Trophoblast cell (in vitro differentiated cells and primary cell): Measurements from ENCODE around the gene TLN1.
A peak's percentile ranks its signal among the peaks of the same experiment; 100 is the strongest.

Experiments
- DNase-seq, 2 donors: peaks; one replicate each; pipeline ENCODE4 v3.0.0-alpha.2; 2016
- H2AFZ ChIP-seq: 2 replicates; pipeline ENCODE4 v1.6.1; 2013; ENCODE audit warnings: low read length, moderate library complexity, mild to moderate bottlenecking; ENCODE audit not compliant: insufficient read depth, poor library complexity
- H2AK5ac ChIP-seq: 2 replicates; pipeline ENCODE4 v1.6.1; 2013; ENCODE audit warnings: mild to moderate bottlenecking, low read length
- H2BK120ac ChIP-seq: 2 replicates; pipeline ENCODE4 v1.6.1; 2013; ENCODE audit warnings: low read length, mild to moderate bottlenecking, moderate library complexity; ENCODE audit not compliant: insufficient read depth, poor library complexity
- H2BK12ac ChIP-seq: 2 replicates; pipeline ENCODE4 v1.6.1; 2013; ENCODE audit warnings: mild to moderate bottlenecking, low read length, moderate library complexity
- H2BK5ac ChIP-seq: 2 replicates; pipeline ENCODE4 v1.6.1; 2013; ENCODE audit warnings: low read length, low read depth, moderate library complexity, mild to moderate bottlenecking; ENCODE audit not compliant: poor library complexity
- H3K14ac ChIP-seq: 2 replicates; pipeline ENCODE4 v1.6.1; 2013; ENCODE audit warnings: mild to moderate bottlenecking, low read length
- H3K18ac ChIP-seq: 2 replicates; pipeline ENCODE4 v1.6.1; 2013; ENCODE audit warnings: mild to moderate bottlenecking, low read length
- H3K23ac ChIP-seq: 2 replicates; pipeline ENCODE4 v1.6.1; 2013; ENCODE audit warnings: low read length
- H3K27ac ChIP-seq: 2 replicates; pipeline ENCODE4 v1.5.1; 2013; ENCODE audit warnings: low read depth, mild to moderate bottlenecking, inconsistent platforms, low read length, moderate library complexity
- H3K27me3 ChIP-seq: 2 replicates; pipeline ENCODE4 v1.6.1; 2013; ENCODE audit warnings: inconsistent platforms, mild to moderate bottlenecking, low read length, moderate library complexity; ENCODE audit not compliant: insufficient read depth
- H3K36me3 ChIP-seq, 2 experiments: 1 replicate in 1 of 2; 2 replicates in 1 of 2; pipeline ENCODE4 v1.6.1; 2013; ENCODE audit warnings: low read length in 2 of 2, mild to moderate bottlenecking in 2 of 2, moderate library complexity in 1 of 2; ENCODE audit not compliant: insufficient read depth in 2 of 2, control insufficient read depth in 1 of 2
- H3K4ac ChIP-seq: 2 replicates; pipeline ENCODE4 v1.6.1; 2013; ENCODE audit warnings: low read depth, mild to moderate bottlenecking, low read length, moderate library complexity
- H3K4me1 ChIP-seq, 2 experiments: 1 replicate in 1 of 2; 2 replicates in 1 of 2; pipeline ENCODE4 v1.6.1; 2013; ENCODE audit warnings: low read length in 2 of 2, mild to moderate bottlenecking in 2 of 2, moderate library complexity in 1 of 2; ENCODE audit not compliant: insufficient read depth in 2 of 2, control insufficient read depth in 1 of 2
- H3K4me2 ChIP-seq: 2 replicates; pipeline ENCODE4 v1.6.1; 2013; ENCODE audit warnings: inconsistent platforms, mild to moderate bottlenecking, low read length, moderate library complexity
- H3K4me3 ChIP-seq: 2 replicates; pipeline ENCODE4 v1.5.1; 2013; ENCODE audit warnings: mild to moderate bottlenecking, low read depth, low read length, inconsistent platforms
- H3K79me1 ChIP-seq: one replicate; pipeline ENCODE4 v1.6.1; 2013; ENCODE audit warnings: low read length
- H3K79me2 ChIP-seq: 2 replicates; pipeline ENCODE4 v1.6.1; 2013; ENCODE audit warnings: low read length, mild to moderate bottlenecking; ENCODE audit not compliant: control insufficient read depth, insufficient read depth, poor library complexity
- H3K9ac ChIP-seq: 2 replicates; pipeline ENCODE4 v1.6.1; 2013; ENCODE audit warnings: mild to moderate bottlenecking, low read length
- H3K9me3 ChIP-seq: 2 replicates; pipeline ENCODE4 v1.6.1; 2013; ENCODE audit warnings: low read depth, mild to moderate bottlenecking, control low read depth, inconsistent platforms, low read length; ENCODE audit not compliant: insufficient read depth
- H4K12ac ChIP-seq: 2 replicates; pipeline ENCODE4 v1.6.1; 2013; ENCODE audit warnings: low read depth, mild to moderate bottlenecking, low read length, moderate library complexity
- H4K8ac ChIP-seq: 2 replicates; pipeline ENCODE4 v1.6.1; 2013; ENCODE audit warnings: low read depth, mild to moderate bottlenecking, low read length, moderate library complexity
- H4K91ac ChIP-seq: one replicate; pipeline ENCODE4 v1.6.1; 2013; ENCODE audit warnings: low read depth, mild to moderate bottlenecking, low read length, moderate library complexity
- WGBS: extraction: QIAGEN DNeasy Blood & Tissue Kit; methylation state at CpG from one replicate; pipeline ENCODE4 v1.1.7; 2013; ENCODE audit warnings: missing lambda C conversion rate; ENCODE audit not compliant: insufficient read length, insufficient coverage; ENCODE audit errors: extremely low coverage; 5-methylcytosine and 5-hydroxymethylcytosine counted together

Gene TLN1

DNA sequence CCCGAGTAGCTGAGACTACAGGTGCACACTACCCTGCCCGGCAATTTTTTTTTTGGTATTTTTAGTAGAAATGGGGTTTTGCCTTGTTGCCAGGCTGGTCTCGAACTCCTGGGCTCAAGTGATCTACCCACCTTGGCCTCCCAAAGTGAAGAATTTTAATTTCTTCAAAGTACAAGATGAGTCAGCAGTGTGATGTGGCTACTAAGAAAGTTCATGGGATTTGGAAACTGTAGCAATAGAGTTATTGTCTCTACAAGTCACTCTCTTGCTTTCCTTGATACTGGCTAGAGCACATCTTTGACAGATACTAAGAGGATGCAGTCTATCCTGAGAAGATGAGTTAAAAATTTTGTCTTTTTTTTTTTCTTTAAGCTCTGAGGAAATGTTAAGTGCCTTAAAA lies 2.1 kb upstream of the TLN1 start:
- Histone ChIP-seq H2BK12ac (no peak overlapping the region), H2AK5ac (no peak overlapping the region), H3K79me1 (peaks cover 12% of the 10 kb centered on the region), H3K36me3 (peaks cover 29 to 46% of the 10 kb centered on the region in 2 experiments), H2AFZ (no peak overlapping the region), H3K4ac (no peak overlapping the region), H3K27me3 (no peaks in the 10 kb centered on the region), H2BK5ac (no peak overlapping the region), H3K27ac (no peak overlapping the region), H4K91ac (no peak overlapping the region), H3K18ac (no peak overlapping the region), H4K8ac (no peak overlapping the region), H3K23ac (no peak overlapping the region), H3K4me3 (no peak overlapping the region), H3K14ac (no peak overlapping the region), H3K79me2 (peaks cover 15% of the 10 kb centered on the region), H3K4me1 (peaks cover 19 to 21% of the 10 kb centered on the region in 2 experiments), H2BK120ac (no peak overlapping the region), H3K9ac (no peak overlapping the region), H3K9me3 (no peaks in the 10 kb centered on the region), H4K12ac (no peak overlapping the region), H3K4me2 (no peak overlapping the region)
- no peak for DNase-seq
- no CpG with 5 or more reads among the region's 3 CpGs for WGBS

DNA sequence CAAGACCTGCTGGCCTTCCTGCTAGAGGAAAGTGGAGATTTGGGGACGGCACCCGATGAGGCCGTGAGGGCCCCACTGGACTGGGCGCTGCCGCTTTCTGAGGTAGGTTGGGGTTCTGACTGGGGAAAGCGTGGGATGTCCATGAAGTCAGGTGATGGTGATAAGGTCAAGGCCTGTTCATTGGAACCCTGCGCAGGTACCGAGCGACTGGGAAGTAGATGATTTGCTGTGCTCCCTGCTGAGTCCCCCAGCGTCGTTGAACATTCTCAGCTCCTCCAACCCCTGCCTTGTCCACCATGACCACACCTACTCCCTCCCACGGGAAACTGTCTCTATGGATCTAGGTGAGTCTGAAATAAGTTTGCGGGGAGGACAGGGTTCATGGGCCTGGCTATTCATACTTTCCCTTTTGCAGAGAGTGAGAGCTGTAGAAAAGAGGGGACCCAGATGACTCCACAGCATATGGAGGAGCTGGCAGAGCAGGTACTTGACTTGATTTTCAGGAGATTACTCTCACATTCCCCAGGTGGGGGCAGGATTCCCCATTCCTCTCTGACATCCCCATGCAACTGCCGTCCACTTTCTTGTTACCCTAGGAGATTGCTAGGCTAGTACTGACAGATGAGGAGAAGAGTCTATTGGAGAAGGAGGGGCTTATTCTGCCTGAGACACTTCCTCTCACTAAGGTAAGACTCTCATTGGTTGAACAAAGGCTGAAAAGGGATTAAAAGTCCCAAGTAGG lies 976 bp upstream of the TLN1 start:
- Histone ChIP-seq H2BK120ac (peak overlapping the region; percentile 67), H2BK5ac (peak overlapping the region; percentile 70), H2AK5ac (peak overlapping the region; percentile 57), H3K18ac (peak overlapping the region; percentile 43), H3K23ac (no peak overlapping the region), H2AFZ (peak overlapping the region; percentile 56), H3K14ac (peak overlapping the region; percentile 69), H3K4ac (no peak overlapping the region), H3K79me1 (peaks cover 18% of the 10 kb centered on the region), H3K9me3 (no peaks in the 10 kb centered on the region), H4K8ac (peak overlapping the region; percentile 38), H3K9ac (peak overlapping the region; percentile 77), H3K36me3 (peaks cover 18 to 35% of the 10 kb centered on the region in 2 experiments), H3K79me2 (peaks cover 15% of the 10 kb centered on the region), H2BK12ac (no peak overlapping the region), H4K91ac (peak overlapping the region; percentile 65), H4K12ac (peak overlapping the region; percentile 71), H3K27ac (peak overlapping the region; percentile 90), H3K27me3 (no peaks in the 10 kb centered on the region), H3K4me2 (peak overlapping the region; percentile 80), H3K4me1 (peaks cover 25% of the 10 kb centered on the region in 2 experiments), H3K4me3 (peak overlapping the region; percentile 76)
- DNase-seq, result peak in 1 of 2 donors; percentile 35
- no CpG with 5 or more reads among the region's 14 CpGs for WGBS

DNA sequence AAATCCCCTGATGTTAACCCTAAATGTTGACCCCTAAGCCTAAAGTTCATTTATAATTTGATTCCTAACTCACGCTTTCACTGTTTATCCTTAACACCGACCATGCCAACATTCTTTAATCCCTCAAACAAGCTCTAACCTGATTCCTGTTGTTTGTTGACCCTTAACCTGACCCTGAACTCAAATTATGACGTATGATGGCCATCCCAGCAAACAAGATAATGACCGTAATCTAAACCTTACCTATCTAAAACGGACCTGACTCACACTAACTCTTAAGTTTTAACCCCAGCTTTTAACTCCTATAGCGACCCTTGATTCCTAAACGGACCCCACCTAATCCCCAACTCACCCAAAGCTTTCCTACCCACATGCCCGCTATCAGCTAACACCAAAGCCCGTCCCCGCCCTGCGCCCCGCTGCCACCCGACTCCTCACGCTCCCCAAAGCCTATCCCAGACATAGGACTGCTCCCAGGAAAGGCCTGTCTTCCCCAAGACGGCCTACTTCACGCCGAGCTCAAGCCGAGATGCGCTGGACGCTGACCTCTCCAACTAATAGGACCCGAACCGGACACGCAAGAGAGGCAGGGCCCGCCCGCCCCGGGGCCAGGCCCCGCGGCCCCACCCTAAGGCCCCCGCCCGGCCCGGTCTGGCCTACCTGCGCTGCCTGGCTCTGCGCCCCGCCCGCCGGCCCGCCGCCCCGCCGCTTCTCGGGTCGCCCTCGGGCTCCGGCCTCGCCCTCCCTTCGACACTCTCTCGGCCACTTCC lies 395 bp downstream of the TLN1 start:
- Histone ChIP-seq H2AFZ (no peak overlapping the region), H2BK5ac (peak overlapping the region; percentile 29), H3K14ac (peak overlapping the region; percentile 59), H2AK5ac (peak overlapping the region; percentile 61), H3K27ac (peak overlapping the region; percentile 90), H3K27me3 (no peaks in the 10 kb centered on the region), H3K18ac (peak overlapping the region; percentile 62), H2BK12ac (no peak overlapping the region), H3K79me2 (peaks cover 25% of the 10 kb centered on the region), H4K8ac (peak overlapping the region; percentile 65), H3K23ac (peak overlapping the region; percentile 55), H3K36me3 (peaks cover 4 to 21% of the 10 kb centered on the region in 2 experiments), H4K12ac (peak overlapping the region; percentile 84), H3K4me3 (peak overlapping the region; percentile 96), H3K9ac (peak overlapping the region; percentile 98), H3K9me3 (no peaks in the 10 kb centered on the region), H3K4ac (peak overlapping the region; percentile 66), H3K4me1 (peaks cover 38 to 39% of the 10 kb centered on the region in 2 experiments), H2BK120ac (peak overlapping the region; percentile 61), H4K91ac (peak overlapping the region; percentile 93), H3K79me1 (peaks cover 28% of the 10 kb centered on the region), H3K4me2 (peak overlapping the region; percentile 80)
- WGBS, result no CpG with 5 or more reads among the region's 47 CpGs
- DNase-seq, result peak; percentile 25 to 43

DNA sequence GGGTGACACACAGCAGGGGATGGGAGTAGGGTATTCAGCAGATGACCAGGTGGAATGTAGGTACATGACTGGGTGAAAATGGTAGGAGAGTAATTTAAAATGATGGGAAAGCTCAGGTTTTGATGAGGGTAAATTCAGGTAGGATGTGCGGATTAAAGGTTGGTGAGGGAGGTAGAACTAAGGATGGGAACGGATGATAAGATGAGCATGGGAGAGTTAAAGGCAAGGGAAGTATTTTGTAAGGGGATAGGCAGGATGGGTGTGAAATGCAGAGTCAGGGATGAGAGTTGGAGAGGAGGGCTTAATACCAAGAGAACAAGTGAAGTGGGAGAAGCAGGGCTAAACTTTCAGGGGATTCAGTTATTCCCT lies 1.5 kb downstream of the TLN1 start:
- H2BK120ac ChIP-seq, result no peak overlapping the region
- H2AFZ ChIP-seq, result no peak overlapping the region
- no peak overlapping the region for H3K18ac ChIP-seq
- 100% methylated on average over 2 of the region's 2 CpGs for WGBS
- H4K12ac ChIP-seq, result no peak overlapping the region
- H3K4me1 ChIP-seq, result peaks cover 36 to 44% of the 10 kb centered on the region in 2 experiments
- H3K23ac ChIP-seq, result no peak overlapping the region
- H3K14ac ChIP-seq, result no peak overlapping the region
- no peaks in the 10 kb centered on the region for H3K27me3 ChIP-seq
- H3K4ac ChIP-seq, result peak overlapping the region; percentile 83
- H3K27ac ChIP-seq, result peak overlapping the region; percentile 38
- H3K79me2 ChIP-seq, result peaks cover 25% of the 10 kb centered on the region
- DNase-seq, result no peak
- H3K4me3 ChIP-seq, result peak overlapping the region; percentile 33
- H3K36me3 ChIP-seq, result peaks cover under 1 to 12% of the 10 kb centered on the region in 2 experiments
- H3K4me2 ChIP-seq, result peak overlapping the region; percentile 78
- H3K9me3 ChIP-seq, result no peaks in the 10 kb centered on the region
- H3K9ac ChIP-seq, result no peak overlapping the region
- no peak overlapping the region for H2AK5ac ChIP-seq
- H2BK5ac ChIP-seq, result no peak overlapping the region
- no peak overlapping the region for H2BK12ac ChIP-seq
- H4K91ac ChIP-seq, result no peak overlapping the region
- peaks cover 30% of the 10 kb centered on the region for H3K79me1 ChIP-seq
- no peak overlapping the region for H4K8ac ChIP-seq
